Erythroblast (primary cell): ENCODE measurements around the gene SNX10.

Experiments used
- GATA1 ChIP-seq: IDR thresholded peaks from 2 replicates; pipeline ENCODE4 v1.6.1; 2011; ENCODE audit warnings: low read depth, mild to moderate bottlenecking, control low read depth, low read length, moderate library complexity
- POLR2A ChIP-seq: IDR thresholded peaks from 2 replicates; pipeline ENCODE4 v1.6.1; 2011; ENCODE audit warnings: mild to moderate bottlenecking, low read length

- no peak for TF ChIP-seq POLR2A
- no peak for TF ChIP-seq GATA1
Observed at GRCh38 chr7:26331789-26332188, 40.1 kb downstream of the SNX10 start.
